Erythroblast (primary cell): ENCODE results near the gene TDP1.

ENCODE experiments used
- GATA1 ChIP-seq: IDR thresholded peaks from 2 replicates; pipeline ENCODE4 v1.6.1; 2011; ENCODE audit warnings: low read depth, mild to moderate bottlenecking, control low read depth, low read length, moderate library complexity
- POLR2A ChIP-seq: IDR thresholded peaks from 2 replicates; pipeline ENCODE4 v1.6.1; 2011; ENCODE audit warnings: mild to moderate bottlenecking, low read length

DNA sequence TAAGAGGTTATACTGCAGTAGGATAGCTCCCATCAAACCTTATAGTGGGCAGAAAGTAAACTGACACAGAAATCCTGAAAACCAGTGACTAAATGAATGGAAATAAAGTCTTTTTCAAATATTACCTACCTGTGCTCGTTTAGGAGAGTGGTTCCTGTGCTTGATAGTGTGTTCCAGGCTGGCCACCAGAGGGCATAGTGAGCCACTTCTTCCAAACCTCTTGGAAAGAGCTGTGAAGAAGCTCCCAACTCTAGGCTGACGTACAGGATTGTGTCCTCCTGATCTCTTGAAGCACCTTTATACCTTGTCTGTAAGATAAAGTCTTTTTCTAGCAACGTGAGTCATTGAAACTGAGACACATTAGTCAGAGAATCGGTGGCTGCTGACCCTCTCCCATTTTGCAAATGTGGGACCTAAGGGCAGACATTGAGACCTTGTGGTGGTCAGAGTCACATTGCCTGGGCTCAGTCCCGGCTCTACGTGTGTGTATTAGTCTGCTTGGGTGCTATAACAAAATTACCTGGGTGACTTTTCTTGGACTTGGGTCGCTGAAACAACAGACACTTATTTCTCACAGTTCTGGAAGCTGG is 17.6 kb downstream of the TDP1 start:
- no peak for TF ChIP-seq POLR2A
- no peak for TF ChIP-seq GATA1
